HEK293 (cell line): ENCODE data around the gene ADAMTS2.

Experiments used
- CTCF ChIP-seq: fragments of 450-650 bp; formaldehyde crosslinking; IDR thresholded peaks from 2 replicates; pipeline ENCODE4 v1.5.1; 2016; ENCODE audit warnings: missing biosample characterization, missing genetic modification characterization
- HOXD13 ChIP-seq: sonication (generic); formaldehyde crosslinking; IDR thresholded peaks from 2 replicates; pipeline ENCODE4 v1.8.0; 2022; ENCODE audit warnings: missing genetic modification reagents, borderline replicate concordance
- SETDB1 ChIP-seq: IDR thresholded peaks from one replicate; pipeline ENCODE4 v1.6.1; 2017; ENCODE audit warnings: mild to moderate bottlenecking, low read length, moderate library complexity, mixed read lengths; ENCODE audit not compliant: insufficient read length
- TRIM28 ChIP-seq: IDR thresholded peaks from 2 replicates; pipeline ENCODE4 v1.6.1; 2011; ENCODE audit warnings: low read length, control low read depth, borderline replicate concordance
- ZNF138 ChIP-seq: fragments of 450-650 bp; formaldehyde crosslinking; IDR thresholded peaks from 2 replicates; pipeline ENCODE4 v1.5.1; 2016; ENCODE audit warnings: missing biosample characterization, missing genetic modification characterization, borderline replicate concordance
- ZNF239 ChIP-seq: fragments of 450-650 bp; formaldehyde crosslinking; IDR thresholded peaks from 2 replicates; pipeline ENCODE4 v1.5.1; 2016; ENCODE audit warnings: missing biosample characterization, missing genetic modification characterization
- ZNF510 ChIP-seq: fragments of 450-650 bp; formaldehyde crosslinking; IDR thresholded peaks from 2 replicates; pipeline ENCODE4 v1.5.1; 2018; ENCODE audit warnings: mild to moderate bottlenecking, missing genetic modification characterization, missing biosample characterization; ENCODE audit not compliant: insufficient replicate concordance
- ZNF776 ChIP-seq: fragments of 450-650 bp; formaldehyde crosslinking; IDR thresholded peaks from 2 replicates; pipeline ENCODE4 v1.5.0; 2017; ENCODE audit warnings: missing biosample characterization, missing genetic modification characterization, borderline replicate concordance
- TF ChIP-seq, protein P1 (sequence below): fragments of 450-650 bp; formaldehyde crosslinking; IDR thresholded peaks from 2 replicates; pipeline ENCODE4 v1.5.1; 2016; ENCODE audit warnings: missing biosample characterization, missing genetic modification characterization

DNA sequence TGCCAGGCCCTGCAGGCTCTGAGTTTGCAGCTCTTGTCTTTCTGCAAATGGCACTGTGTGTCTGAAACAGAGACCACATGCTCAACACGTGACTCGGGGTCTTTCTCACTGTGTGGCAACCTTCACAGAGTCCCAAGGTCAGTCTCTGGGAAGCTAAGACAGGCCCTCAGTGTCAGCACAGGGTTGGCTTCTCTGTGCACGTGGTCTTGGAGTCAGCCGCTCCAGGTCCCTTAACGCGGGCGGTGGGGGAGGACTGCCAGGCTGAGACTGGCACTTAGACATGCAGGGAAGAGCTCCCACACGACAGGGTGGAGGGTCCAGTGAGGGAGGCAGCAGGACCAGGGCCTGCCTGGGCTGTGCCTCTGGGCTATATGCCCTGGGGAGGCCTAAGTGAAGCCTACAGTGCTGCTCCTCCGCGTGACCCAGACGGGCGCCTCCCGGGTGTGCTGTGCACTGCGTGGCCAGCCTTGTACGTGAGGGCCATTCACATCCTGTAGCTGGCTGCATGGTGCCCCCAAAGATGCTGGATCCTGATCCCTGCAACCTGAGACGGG is 76.8 kb downstream of the ADAMTS2 start:
- TF ChIP-seq CTCF (tag by site-specific recombination): no peak
- no peak for TF ChIP-seq HOXD13 (CRISPR knock-in tag)
- TF ChIP-seq, protein P1, sequence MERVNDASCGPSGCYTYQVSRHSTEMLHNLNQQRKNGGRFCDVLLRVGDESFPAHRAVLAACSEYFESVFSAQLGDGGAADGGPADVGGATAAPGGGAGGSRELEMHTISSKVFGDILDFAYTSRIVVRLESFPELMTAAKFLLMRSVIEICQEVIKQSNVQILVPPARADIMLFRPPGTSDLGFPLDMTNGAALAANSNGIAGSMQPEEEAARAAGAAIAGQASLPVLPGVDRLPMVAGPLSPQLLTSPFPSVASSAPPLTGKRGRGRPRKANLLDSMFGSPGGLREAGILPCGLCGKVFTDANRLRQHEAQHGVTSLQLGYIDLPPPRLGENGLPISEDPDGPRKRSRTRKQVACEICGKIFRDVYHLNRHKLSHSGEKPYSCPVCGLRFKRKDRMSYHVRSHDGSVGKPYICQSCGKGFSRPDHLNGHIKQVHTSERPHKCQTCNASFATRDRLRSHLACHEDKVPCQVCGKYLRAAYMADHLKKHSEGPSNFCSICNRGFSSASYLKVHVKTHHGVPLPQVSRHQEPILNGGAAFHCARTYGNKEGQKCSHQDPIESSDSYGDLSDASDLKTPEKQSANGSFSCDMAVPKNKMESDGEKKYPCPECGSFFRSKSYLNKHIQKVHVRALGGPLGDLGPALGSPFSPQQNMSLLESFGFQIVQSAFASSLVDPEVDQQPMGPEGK (tag by site-specific recombination): no peak
- no peak for TF ChIP-seq ZNF510 (tag by site-specific recombination)
- TF ChIP-seq ZNF776 (tag by site-specific recombination): no peak
- no peak for TF ChIP-seq SETDB1
- no peak for TF ChIP-seq ZNF138 (tag by site-specific recombination)
- TF ChIP-seq ZNF239 (tag by site-specific recombination): no peak
- no peak for TF ChIP-seq TRIM28
